Immature natural killer cell (primary cell): ENCODE results near the gene RASA3. TPM values are rescaled to one million over a fixed set of nuclear protein-coding genes. Genes with fewer than 3 reads are reported as not detected.
A peak's percentile ranks its signal among the peaks of the same experiment; 100 is the strongest.
"Not testable (repeated sequence)": the region's sequence is repeated elsewhere in the genome, so short reads cannot be mapped to it uniquely, and the experiment has no call there.

Experiments used
- DNase-seq, 3 donors: peaks; one replicate each; pipeline ENCODE4 v3.0.0; 2022; ENCODE audit warnings: mixed read lengths in 1 of 3
- H3K27ac Mint-ChIP-seq, 6 donors: one replicate each; pipeline ENCODE4 v1.8.0; 2020; ENCODE audit warnings: mixed read lengths in 6 of 6, mild to moderate bottlenecking in 5 of 6, inconsistent platforms in 4 of 6, moderate library complexity in 3 of 6
- H3K27me3 Mint-ChIP-seq, 3 donors: one replicate each; pipeline ENCODE4 v1.8.0; 2020 to 2021; ENCODE audit warnings: low read depth in 3 of 3, mild to moderate bottlenecking in 3 of 3, mixed read lengths in 3 of 3, moderate library complexity in 3 of 3, inconsistent platforms in 1 of 3
- H3K36me3 Mint-ChIP-seq, 3 donors: one replicate each; pipeline ENCODE4 v1.8.0; 2020; ENCODE audit warnings: mixed read lengths in 3 of 3, inconsistent platforms in 2 of 3, mild to moderate bottlenecking in 2 of 3
- H3K4me1 Mint-ChIP-seq, 2 donors: one replicate each; pipeline ENCODE4 v1.8.0; 2020; ENCODE audit warnings: inconsistent platforms in 2 of 2, mild to moderate bottlenecking in 2 of 2, mixed read lengths in 2 of 2, moderate library complexity in 1 of 2
- H3K4me3 Mint-ChIP-seq, 5 donors: one replicate each; pipeline ENCODE4 v1.8.0; 2020; ENCODE audit warnings: mild to moderate bottlenecking in 5 of 5, mixed read lengths in 5 of 5, inconsistent platforms in 3 of 5, moderate library complexity in 3 of 5
- H3K9me3 Mint-ChIP-seq, 6 donors: one replicate each; pipeline ENCODE4 v1.8.0; 2020; ENCODE audit warnings: mild to moderate bottlenecking in 6 of 6, mixed read lengths in 6 of 6, inconsistent platforms in 4 of 6, moderate library complexity in 3 of 6
- polyA plus RNA-seq, 3 donors: library from polyadenylated mRNA; unstranded; fragments of 300-500 nt; fragmentation: Illumina TruSeq; gene quantifications; one replicate each; pipeline ENCODE4 v1.2.3, GENCODE V29; 2021

The RASA3 gene
- polyA plus RNA-seq, 3 donors from 2014 or later, result 37.4 to 153 (median 64.8) TPM

DNA sequence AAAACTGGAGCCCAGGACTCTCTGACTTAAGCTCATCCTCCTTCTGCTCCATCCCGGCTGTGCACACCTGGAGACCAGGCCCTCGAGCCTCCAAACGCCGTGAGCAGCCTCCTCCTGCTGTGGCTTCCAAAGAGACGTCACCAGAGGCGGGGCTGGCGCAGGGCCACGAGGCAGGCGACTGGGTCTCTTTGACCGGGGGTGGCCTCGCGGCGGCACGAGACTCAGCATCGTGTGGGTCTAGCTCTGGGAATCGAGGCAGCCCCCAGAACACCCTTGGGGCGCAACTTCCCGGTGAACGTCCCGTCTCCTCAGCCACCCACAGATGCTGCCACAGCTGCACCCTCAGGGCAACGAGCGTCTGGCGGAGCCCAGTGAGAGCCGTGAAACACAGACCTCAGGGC, 22.8 kb downstream of the RASA3 start:
- Mint-ChIP-seq H3K27ac (peak overlapping the region; percentile 98 to 100 (median 98)), H3K36me3 (peaks cover 7 to 28% (median 15%) of the 10 kb centered on the region in 3 donors), H3K27me3 (peaks cover 56 to 77% (median 70%) of the 10 kb centered on the region in 3 donors), H3K9me3 (peaks cover 0 to 7% (median 0%) of the 10 kb centered on the region in 6 donors), H3K4me1 (peaks cover 84 to 92% of the 10 kb centered on the region in 2 donors), H3K4me3 (peak overlapping the region; percentile 84 to 92 (median 89))
- peak; percentile 51 to 64 (median 56) for DNase-seq

DNA sequence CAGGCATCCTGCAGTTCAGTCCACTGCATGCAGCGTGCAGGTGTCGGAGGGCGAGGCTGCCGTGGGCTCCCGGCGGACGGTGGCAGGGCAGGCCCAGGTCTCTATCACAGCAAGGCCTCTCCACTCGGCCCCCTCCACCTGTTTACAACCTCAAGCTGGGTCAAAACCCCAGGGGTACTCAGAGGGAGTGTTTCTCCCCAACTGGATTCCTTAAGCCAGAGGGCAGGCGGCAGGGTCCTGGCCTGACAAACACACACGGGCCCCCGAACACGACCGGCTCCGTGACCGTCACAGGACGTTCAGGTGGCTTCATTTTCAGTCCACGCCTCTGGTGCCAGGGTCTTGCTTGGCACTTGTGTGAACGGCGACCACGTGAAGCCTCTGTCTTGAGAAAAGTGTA, 23.5 kb downstream of the RASA3 start:
- peaks cover 0 to 8% (median 0%) of the 10 kb centered on the region in 6 donors for H3K9me3 Mint-ChIP-seq
- H3K4me1 Mint-ChIP-seq, result peaks cover 81 to 90% of the 10 kb centered on the region in 2 donors
- peaks cover 0 to 21% (median 8%) of the 10 kb centered on the region in 3 donors for H3K36me3 Mint-ChIP-seq
- no peak for DNase-seq
- peaks cover 55 to 76% (median 71%) of the 10 kb centered on the region in 3 donors for H3K27me3 Mint-ChIP-seq
- peak overlapping the region; percentile 98 to 100 (median 98) for H3K27ac Mint-ChIP-seq
- peak overlapping the region; percentile 84 to 92 (median 89) for H3K4me3 Mint-ChIP-seq

DNA sequence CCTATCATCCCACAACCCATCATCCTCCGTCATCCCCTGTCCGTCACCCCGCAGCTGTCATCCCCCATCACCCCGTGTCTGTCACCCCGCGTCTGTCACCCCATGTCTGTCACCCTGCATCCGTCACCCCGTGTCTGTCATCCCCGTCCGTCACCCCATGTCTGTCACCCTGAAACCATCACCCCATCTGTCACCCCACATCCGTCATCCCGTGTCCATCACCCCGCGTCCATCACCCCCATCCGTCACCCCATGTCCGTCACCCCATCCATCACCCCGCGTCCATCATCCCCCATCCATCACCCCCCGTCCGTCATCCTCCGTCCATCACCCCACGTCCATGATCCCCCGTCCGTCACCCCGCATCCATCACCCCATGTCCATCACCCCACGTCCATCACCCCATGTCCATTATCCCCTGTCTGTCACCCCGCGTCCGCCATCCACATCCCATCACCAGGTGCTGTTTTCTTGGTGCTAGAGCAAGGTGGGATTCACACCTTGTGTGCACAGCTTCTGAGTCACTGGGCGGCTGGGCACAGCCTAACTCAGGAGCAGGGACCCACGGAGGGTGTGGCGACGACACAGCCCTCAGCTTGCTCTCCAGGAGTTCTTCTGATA, 24.2 kb downstream of the RASA3 start:
- Mint-ChIP-seq H3K9me3 (peaks cover 0 to 8% (median 0%) of the 10 kb centered on the region in 6 donors), H3K4me3 (peak overlapping the region; percentile 80 to 92 (median 87)), H3K36me3 (peaks cover 0 to 19% (median 8%) of the 10 kb centered on the region in 3 donors), H3K4me1 (peaks cover 79 to 88% of the 10 kb centered on the region in 2 donors), H3K27ac (peak overlapping the region; percentile 98 to 100 (median 98)), H3K27me3 (peaks cover 55 to 74% (median 69%) of the 10 kb centered on the region in 3 donors)
- peak; percentile 72 to 80 (median 74) for DNase-seq

DNA sequence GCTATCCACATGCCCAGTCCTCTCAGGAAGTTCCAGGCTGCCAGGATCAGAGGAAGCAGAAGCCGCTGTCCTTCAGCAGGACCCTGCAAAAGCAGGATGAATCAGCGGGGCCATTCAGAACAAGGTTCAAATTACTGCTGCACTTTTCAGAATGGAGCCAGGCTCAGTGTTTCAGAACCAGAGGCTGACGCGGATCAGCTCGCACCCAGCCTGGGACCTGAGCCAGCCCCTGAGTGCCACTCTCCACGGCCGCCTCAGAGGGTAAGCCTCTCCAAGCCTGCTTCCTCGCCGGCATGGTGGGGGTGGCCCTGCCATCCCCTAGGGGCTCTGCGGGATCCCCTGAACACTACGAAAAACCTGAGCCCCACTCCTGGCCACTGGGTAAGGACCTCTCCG, 24.7 kb downstream of the RASA3 start:
- Mint-ChIP-seq H3K27me3 (peaks cover 60 to 77% (median 70%) of the 10 kb centered on the region in 3 donors), H3K4me1 (peaks cover 78 to 82% of the 10 kb centered on the region in 2 donors), H3K4me3 (peak overlapping the region; percentile 80 to 92 (median 87)), H3K9me3 (peaks cover 0 to 5% (median 0%) of the 10 kb centered on the region in 6 donors), H3K36me3 (peaks cover 0 to 16% (median 8%) of the 10 kb centered on the region in 3 donors), H3K27ac (peak overlapping the region; percentile 98 to 100 (median 98))
- no peak for DNase-seq

DNA sequence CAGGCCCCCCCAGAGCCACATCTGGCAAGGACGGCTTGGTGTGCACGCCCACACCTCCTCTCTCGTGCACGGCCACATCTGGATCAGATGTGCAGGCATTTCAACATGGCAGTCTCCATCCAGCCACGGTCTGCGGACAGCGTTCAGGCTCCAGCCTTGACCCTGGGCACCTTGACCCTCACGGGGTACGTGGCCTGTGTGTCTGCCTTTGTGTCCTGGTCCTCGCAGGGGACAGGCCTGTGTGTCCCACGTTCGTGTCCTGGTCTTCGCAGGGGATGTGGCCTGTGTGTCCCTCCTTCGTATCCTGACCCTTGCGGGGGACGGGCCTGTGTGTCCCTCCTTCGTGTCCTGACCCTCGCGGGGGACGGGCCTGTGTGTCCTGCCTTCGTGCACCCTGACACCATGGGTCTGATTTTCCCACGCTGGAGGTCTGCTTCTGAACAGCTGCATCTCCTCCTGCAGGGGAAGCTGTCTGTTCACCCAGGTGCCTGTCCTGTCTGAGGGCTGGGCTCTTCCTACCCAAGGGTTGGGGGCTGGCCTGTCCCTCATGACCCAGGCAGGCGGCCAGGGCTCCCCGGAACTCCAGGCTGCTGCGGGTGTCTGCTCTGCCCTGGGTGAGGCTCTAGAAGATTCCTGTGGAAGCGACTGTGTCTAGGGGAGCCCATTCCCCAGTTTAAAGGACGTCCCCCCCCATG, 25.3 kb downstream of the RASA3 start:
- DNase-seq, result no peak
- peaks cover 58 to 79% (median 73%) of the 10 kb centered on the region in 3 donors for H3K27me3 Mint-ChIP-seq
- H3K9me3 Mint-ChIP-seq, result peaks cover 0 to 5% (median 0%) of the 10 kb centered on the region in 6 donors
- H3K4me1 Mint-ChIP-seq, result peaks cover 80 to 81% of the 10 kb centered on the region in 2 donors
- peak overlapping the region; percentile 33 to 84 (median 58) for H3K4me3 Mint-ChIP-seq
- H3K27ac Mint-ChIP-seq, result peak overlapping the region; percentile 98 to 100 (median 98)
- peaks cover 0 to 16% (median 8%) of the 10 kb centered on the region in 3 donors for H3K36me3 Mint-ChIP-seq

DNA sequence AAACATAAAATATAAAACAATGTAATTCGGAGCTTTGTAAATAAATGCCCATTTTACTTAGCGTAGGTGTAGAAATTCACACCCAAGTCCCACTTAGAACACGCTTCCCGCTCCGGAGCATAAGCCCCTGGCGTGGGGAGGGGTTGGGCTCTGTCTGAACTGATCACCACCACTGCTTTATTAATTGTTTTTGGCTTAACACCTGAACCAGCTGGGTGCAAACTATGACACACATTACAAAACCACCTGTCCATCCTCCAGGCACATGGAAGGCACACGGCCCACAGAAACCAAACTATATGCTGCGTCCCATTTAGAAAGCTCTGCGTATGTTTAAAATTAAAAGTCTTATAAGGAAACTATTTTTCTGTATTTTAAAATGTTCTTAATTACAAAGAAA, 25.9 kb downstream of the RASA3 start:
- Mint-ChIP-seq H3K4me1 (peaks cover 80 to 81% of the 10 kb centered on the region in 2 donors), H3K4me3 (peak overlapping the region; percentile 44 to 78 (median 73)), H3K27me3 (peaks cover 57 to 77% (median 76%) of the 10 kb centered on the region in 3 donors), H3K9me3 (peaks cover 0 to 5% (median 0%) of the 10 kb centered on the region in 6 donors), H3K27ac (peak overlapping the region; percentile 98 to 100 (median 98)), H3K36me3 (peaks cover 0 to 16% (median 8%) of the 10 kb centered on the region in 3 donors)
- no peak for DNase-seq

DNA sequence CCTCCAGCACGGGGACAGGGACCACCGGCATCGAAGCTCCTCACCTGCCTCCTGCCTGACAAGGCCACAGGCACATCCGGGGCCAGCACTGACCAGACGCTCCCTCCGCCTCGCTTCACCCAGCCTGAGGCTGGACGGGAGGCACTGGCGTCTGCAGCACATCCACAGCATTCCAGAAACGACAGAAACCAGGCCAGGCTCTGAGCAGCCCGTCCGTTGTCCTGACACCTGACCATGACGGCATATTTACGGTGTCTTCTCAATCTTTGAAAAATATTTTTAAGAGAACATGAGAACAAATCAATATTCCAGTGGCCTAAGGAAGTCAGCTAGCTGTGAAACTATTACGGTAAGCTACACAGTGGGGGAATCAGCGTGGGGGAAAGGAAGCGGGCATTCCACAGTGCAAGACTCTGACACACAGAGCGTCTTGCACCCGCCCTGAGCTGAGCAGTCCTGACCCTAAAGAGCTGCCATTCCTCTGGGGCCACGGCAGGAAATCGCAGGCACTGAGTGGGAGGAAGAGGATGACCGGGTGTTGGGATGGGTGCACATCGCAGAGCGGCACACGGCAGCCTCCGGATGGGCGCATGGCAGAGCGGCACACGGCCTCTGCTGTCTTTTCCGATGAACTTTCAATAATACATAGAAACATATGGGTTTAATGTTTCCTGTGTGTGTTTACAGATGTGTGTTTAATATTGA, 26.8 kb downstream of the RASA3 start:
- peak overlapping the region; percentile 73 to 83 (median 76) for H3K4me3 Mint-ChIP-seq
- peaks cover 81 to 87% of the 10 kb centered on the region in 2 donors for H3K4me1 Mint-ChIP-seq
- H3K27me3 Mint-ChIP-seq, result peaks cover 54 to 83% (median 73%) of the 10 kb centered on the region in 3 donors
- peaks cover 0 to 16% (median 8%) of the 10 kb centered on the region in 3 donors for H3K36me3 Mint-ChIP-seq
- peak; percentile 49 to 63 (median 63) for DNase-seq
- H3K9me3 Mint-ChIP-seq, result peaks cover 0 to 4% (median 0%) of the 10 kb centered on the region in 6 donors
- peak overlapping the region; percentile 98 to 100 (median 98) for H3K27ac Mint-ChIP-seq

DNA sequence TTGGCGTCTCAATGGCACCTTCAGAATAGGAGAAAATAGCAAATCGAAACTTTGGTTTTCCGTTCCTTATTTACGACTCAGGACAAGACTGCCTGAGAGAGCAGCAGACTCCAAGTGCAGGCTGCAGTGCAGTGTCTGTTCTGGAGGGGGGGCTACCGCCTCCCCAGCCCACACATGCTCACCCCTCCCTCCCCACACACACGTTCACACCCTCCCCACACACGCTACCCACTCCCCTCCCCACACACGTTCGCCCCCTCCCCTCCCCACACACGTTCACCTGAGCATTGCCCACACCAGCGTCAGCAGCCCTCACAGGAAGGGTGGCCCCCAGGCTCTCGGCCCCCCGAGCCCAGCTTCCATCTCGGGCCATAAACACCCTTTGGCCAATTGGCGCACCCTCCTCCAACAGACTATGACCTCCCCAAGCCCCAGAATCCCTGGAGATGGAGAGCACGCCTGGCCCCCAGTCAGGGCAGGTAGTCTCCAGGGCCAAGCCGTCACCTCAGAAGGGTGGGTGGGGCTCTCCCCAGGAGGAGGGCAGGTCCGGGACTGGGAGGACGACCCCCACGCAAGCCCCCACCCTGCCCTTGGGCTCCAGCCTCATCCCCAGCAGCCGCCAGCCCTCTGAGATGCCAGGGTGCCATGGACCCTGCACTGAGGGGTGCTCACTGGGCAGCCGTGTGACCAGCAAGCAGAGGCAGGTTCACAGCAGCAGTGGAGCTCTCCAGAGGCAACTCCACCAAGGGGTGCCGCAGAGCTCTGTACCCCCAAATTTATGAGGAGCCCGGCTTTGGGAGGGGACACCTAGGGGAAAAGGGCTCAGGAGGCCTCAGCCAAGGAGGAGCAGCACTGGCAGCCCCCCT, 27.5 kb downstream of the RASA3 start:
- Mint-ChIP-seq H3K36me3 (peaks cover 0 to 16% (median 8%) of the 10 kb centered on the region in 3 donors), H3K4me3 (peak overlapping the region; percentile 81 to 84 (median 83)), H3K27me3 (peaks cover 49 to 82% (median 72%) of the 10 kb centered on the region in 3 donors), H3K4me1 (peaks cover 79 to 85% of the 10 kb centered on the region in 2 donors), H3K27ac (peak overlapping the region; percentile 98 to 100 (median 98)), H3K9me3 (peaks cover 0 to 3% (median 0%) of the 10 kb centered on the region in 6 donors)
- DNase-seq, result no peak

DNA sequence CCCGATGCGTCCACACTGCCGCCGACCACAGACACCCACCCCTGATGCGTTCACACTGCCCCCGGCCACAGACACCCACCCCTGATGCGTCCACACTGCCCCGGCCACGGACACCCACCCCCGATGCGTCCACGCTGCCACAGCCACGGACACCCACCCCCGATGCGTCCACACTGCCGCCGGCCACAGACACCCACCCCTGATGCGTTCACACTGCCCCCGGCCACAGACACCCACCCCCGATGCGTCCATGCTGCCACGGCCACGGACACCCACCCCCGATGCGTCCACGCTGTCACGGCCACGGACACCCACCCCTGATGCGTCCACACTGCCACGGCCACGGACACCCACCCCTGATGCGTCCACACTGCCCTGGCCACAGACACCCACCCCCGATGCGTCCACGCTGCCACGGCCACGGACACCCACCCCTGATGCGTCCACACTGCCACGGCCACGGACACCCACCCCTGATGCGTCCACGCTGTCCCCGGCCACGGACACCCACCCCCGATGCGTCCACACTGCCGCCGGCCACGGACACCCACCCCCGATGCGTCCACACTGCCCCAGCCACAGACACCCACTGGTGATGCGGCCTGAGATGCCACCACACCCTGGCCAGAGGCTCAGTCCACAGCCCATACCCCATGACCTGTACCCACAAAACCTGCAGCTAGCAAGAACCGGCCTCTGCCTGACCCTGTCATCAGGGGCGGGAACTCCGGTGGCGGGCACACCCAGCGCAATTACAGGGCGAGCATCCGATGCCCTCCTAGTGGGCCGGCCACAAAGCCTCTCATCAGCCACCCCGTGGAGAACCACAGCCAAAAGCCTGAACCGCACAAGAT, 28.4 kb downstream of the RASA3 start:
- peak; percentile 91 for DNase-seq
- Mint-ChIP-seq H3K27ac (peak overlapping the region; percentile 88 to 100 (median 98)), H3K36me3 (peaks cover 0 to 9% (median 8%) of the 10 kb centered on the region in 3 donors), H3K9me3 (peaks cover 0 to 3% (median 0%) of the 10 kb centered on the region in 6 donors), H3K27me3 (peaks cover 42 to 78% (median 65%) of the 10 kb centered on the region in 3 donors), H3K4me3 (peak overlapping the region; percentile 81 to 84 (median 82)), H3K4me1 (peaks cover 73 to 79% of the 10 kb centered on the region in 2 donors)

DNA sequence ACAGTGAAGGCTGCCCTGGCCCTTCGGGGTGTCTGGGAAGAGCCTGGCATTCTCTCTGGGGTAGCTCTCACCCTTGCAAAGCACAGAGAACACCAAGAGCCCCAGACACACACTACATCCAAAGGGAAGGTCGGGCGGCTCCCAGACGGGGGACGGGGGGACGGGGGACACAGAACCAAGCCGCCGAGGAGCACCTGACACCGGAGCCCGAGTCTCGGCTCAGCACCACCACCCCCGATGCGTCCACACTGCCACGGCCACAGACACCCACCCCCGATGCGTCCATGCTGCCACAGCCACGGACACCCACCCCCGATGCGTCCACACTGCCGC, 29.2 kb downstream of the RASA3 start:
- not testable (repeated sequence) for DNase-seq, H3K9me3 Mint-ChIP-seq, H3K36me3 Mint-ChIP-seq
- Mint-ChIP-seq H3K27me3 (peaks cover 39 to 75% (median 59%) of the 10 kb centered on the region in 3 donors), H3K4me1 (peaks cover 71 to 75% of the 10 kb centered on the region in 2 donors), H3K4me3 (peak overlapping the region in 4 of 5 donors; percentile 38 to 42 (median 39)), H3K27ac (peak overlapping the region; percentile 73 to 96 (median 89))

DNA sequence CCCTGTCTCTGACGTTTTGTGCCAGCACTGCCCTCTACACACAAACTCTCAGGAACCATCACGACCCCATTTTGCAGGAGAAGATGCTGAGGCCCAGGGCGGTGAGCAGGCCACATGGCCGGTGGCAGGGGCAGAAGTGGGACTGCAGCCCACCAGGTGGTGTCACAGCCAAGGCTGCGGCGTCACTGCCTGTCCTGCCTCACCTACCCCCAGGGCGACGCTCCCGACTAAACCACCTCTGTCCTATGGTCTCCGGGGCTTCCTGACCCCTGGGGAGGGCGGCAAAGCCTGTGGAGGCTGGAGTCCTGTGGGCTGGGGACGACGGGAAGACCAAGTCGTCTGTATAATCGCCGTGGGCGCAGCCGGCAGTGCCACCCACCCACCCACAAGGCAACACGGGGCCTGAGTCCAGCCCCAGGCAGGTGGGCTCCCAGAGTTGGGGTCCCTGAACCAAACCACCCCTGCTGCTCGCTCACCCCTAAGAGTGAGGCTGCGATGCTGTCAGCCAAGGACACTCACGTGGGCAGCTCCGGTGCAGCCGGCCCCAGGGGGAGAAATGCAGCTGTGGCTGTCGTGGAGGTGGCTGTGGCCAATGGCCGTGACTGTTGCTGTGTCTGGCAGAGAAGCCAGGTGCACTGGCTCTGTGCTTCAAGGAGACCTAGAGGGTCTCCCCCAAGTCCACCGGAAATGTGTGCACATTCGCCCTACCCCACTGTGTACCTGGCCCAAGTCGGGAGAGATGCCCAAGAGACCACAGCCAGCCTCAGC, 29.7 kb downstream of the RASA3 start:
- Mint-ChIP-seq H3K9me3 (peaks cover 0 to 3% (median 0%) of the 10 kb centered on the region in 6 donors), H3K4me1 (peaks cover 71 to 75% of the 10 kb centered on the region in 2 donors)
- no peak for DNase-seq

More for the DNA sequence above, 29.7 kb downstream of the RASA3 start:
- Mint-ChIP-seq H3K27ac (peak overlapping the region; percentile 74 to 96 (median 89)), H3K27me3 (peaks cover 37 to 74% (median 58%) of the 10 kb centered on the region in 3 donors), H3K4me3 (peak overlapping the region; percentile 38 to 51 (median 40)), H3K36me3 (no peaks in the 10 kb centered on the region)
